ENCODE measurements around the gene HSD17B1. TPM values are rescaled to one million over a fixed set of nuclear protein-coding genes. Genes with fewer than 3 reads are reported as not detected.

The HSD17B1 gene
- total and polyA plus RNA-seq, 2 donors (not counting 3 experiments of a cell fraction or from before 2014, with no cell fraction given): 0.22 to 1.0 TPM

DNA sequence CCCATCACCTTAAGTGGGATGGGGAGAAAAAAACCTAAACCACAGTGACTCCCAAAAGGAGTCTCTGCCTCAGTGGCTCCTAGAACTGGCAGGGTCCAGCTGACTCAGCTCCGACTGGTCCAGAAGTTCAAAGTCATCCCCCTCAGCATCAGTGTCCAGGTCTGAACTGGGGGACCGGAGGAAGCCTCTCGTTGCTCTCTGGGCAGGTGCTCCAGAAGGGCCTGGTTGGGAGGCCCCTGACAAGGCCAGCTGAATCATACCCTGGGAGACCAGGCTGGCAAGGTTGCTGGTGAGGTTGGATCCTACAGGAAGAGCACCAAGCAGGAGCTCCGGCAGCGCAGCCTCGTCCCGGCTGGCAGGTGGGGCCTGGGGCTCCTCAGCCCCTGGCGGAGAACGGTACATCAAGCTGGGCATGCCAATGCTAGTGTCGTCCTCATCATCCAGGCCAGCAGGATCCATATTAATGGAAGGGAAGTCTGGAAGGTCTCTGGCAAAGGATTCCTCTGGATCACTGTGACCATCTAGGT, 29.1 kb downstream of the HSD17B1 start:
- DNase-seq (ENCODE audit: low read depth, low spot score) (no peak), FAIRE-seq (no peak)
- Histone ChIP-seq H3K9me1 (replicated peaks; ENCODE audit: control insufficient read depth, extremely low read depth, insufficient read depth, low read length) (no peaks in the 10 kb centered on the region), H2AFZ (ENCODE audit: low read depth, low read length) (no peak overlapping the region), H3K27ac (ENCODE audit: insufficient read depth, low read depth, low read length) (no peak overlapping the region), H3K36me3 (ENCODE audit: control insufficient read depth in 2 of 2, extremely low read depth in 1 of 2, insufficient read depth in 2 of 2, low read length in 2 of 2) (peaks cover 13 to 41% of the 10 kb centered on the region in 2 experiments), H3K4me2 (ENCODE audit: insufficient read depth, low read length) (no peak overlapping the region), H3K9ac (replicated peaks; ENCODE audit: extremely low read depth, insufficient read depth, low read length) (no peak overlapping the region), H3K9me3 (replicated peaks; ENCODE audit: control insufficient read depth, insufficient read depth, low read length) (no peaks in the 10 kb centered on the region), H3K27me3 (ENCODE audit: control insufficient read depth in 2 of 2, insufficient read depth in 2 of 2, low read length in 2 of 2) (no peaks in the 10 kb centered on the region), H3K79me2 (ENCODE audit: control insufficient read depth, insufficient read depth, low read length) (peaks cover 7% of the 10 kb centered on the region), H3K4me3 (replicated peaks in 1 of 3; ENCODE audit: insufficient read depth in 1 of 3, low read depth in 1 of 3, low read length in 3 of 3) (no peak overlapping the region), H3K4me1 (ENCODE audit: control insufficient read depth, extremely low read depth, insufficient read depth, low read length) (peaks cover 10% of the 10 kb centered on the region), H4K20me1 (replicated peaks; ENCODE audit: control insufficient read depth, extremely low read depth, insufficient read depth, low read length) (no peaks in the 10 kb centered on the region)
- dilution Hi-C loops (cut with MboI; ENCODE audit: extremely low pct_ligation_motif_present, low sequenced_read_pairs): no loop called here
- TF ChIP-seq, protein P1, sequence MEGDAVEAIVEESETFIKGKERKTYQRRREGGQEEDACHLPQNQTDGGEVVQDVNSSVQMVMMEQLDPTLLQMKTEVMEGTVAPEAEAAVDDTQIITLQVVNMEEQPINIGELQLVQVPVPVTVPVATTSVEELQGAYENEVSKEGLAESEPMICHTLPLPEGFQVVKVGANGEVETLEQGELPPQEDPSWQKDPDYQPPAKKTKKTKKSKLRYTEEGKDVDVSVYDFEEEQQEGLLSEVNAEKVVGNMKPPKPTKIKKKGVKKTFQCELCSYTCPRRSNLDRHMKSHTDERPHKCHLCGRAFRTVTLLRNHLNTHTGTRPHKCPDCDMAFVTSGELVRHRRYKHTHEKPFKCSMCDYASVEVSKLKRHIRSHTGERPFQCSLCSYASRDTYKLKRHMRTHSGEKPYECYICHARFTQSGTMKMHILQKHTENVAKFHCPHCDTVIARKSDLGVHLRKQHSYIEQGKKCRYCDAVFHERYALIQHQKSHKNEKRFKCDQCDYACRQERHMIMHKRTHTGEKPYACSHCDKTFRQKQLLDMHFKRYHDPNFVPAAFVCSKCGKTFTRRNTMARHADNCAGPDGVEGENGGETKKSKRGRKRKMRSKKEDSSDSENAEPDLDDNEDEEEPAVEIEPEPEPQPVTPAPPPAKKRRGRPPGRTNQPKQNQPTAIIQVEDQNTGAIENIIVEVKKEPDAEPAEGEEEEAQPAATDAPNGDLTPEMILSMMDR (IDR thresholded peaks at IDR 0.05; ENCODE audit: extremely low read depth in 1 of 2, insufficient read depth in 1 of 2, low read depth in 1 of 2, low read length in 2 of 2): no peak
- TF ChIP-seq POLR2A (IDR thresholded peaks at IDR 0.05; ENCODE audit: low read depth, low read length): no peak
- no peak for TF ChIP-seq FOS (IDR thresholded peaks at IDR 0.05; ENCODE audit: borderline replicate concordance, insufficient read depth, low read length)
- TF ChIP-seq POLR2AphosphoS5 (IDR thresholded peaks at IDR 0.05; ENCODE audit: insufficient read depth, low read depth, low read length): no peak
- TF ChIP-seq JUN (IDR thresholded peaks at IDR 0.05; ENCODE audit: borderline replicate concordance, insufficient read depth, insufficient read length, low read depth): no peak
- ChIA-PET CTCF (interaction anchor here (0.6 to 7.0 kb wide), 3 partner anchors 9 to 182 kb away, joined by 3 to 235 read pairs (median 4); partner anchors contain the start of genes CCR10 and PLEKHH3), POLR2A (interaction anchor here (0.5 kb wide), 1 partner anchor 13 kb away, joined by 6 read pairs; no protein-coding TSS in a partner anchor)
- no TSS peak for BruUV-seq (replicated peaks)
- intact Hi-C loops (cut with micrococcal nuclease): no loop called here

GRCh38 chr17:42584880-42585279, 32.2 kb downstream of the HSD17B1 start:
- no peak overlapping the region for H3K4me3 ChIP-seq (replicated peaks in 1 of 3; ENCODE audit: insufficient read depth in 1 of 3, low read depth in 1 of 3, low read length in 3 of 3)
- no peaks in the 10 kb centered on the region for H3K9me3 ChIP-seq (replicated peaks; ENCODE audit: control insufficient read depth, insufficient read depth, low read length)
- peaks cover 16 to 49% of the 10 kb centered on the region in 2 experiments for H3K36me3 ChIP-seq (ENCODE audit: control insufficient read depth in 2 of 2, extremely low read depth in 1 of 2, insufficient read depth in 2 of 2, low read length in 2 of 2)
- CTCF ChIA-PET: no interaction called here
- no peak for DNase-seq (ENCODE audit: low read depth, low spot score)
- no peak overlapping the region for H3K4me2 ChIP-seq (ENCODE audit: insufficient read depth, low read length)
- BruUV-seq (replicated peaks): no TSS peak
- no peaks in the 10 kb centered on the region for H4K20me1 ChIP-seq (replicated peaks; ENCODE audit: control insufficient read depth, extremely low read depth, insufficient read depth, low read length)
- no peaks in the 10 kb centered on the region for H3K4me1 ChIP-seq (ENCODE audit: control insufficient read depth, extremely low read depth, insufficient read depth, low read length)
- no peak overlapping the region for H2AFZ ChIP-seq (ENCODE audit: low read depth, low read length)
- no peaks in the 10 kb centered on the region for H3K9me1 ChIP-seq (replicated peaks; ENCODE audit: control insufficient read depth, extremely low read depth, insufficient read depth, low read length)
- no peak for FAIRE-seq
- H3K27me3 ChIP-seq (ENCODE audit: control insufficient read depth in 2 of 2, insufficient read depth in 2 of 2, low read length in 2 of 2): no peaks in the 10 kb centered on the region
- H3K79me2 ChIP-seq (ENCODE audit: control insufficient read depth, insufficient read depth, low read length): no peaks in the 10 kb centered on the region
- POLR2A ChIA-PET: no interaction called here
- TF ChIP-seq, protein P2, sequence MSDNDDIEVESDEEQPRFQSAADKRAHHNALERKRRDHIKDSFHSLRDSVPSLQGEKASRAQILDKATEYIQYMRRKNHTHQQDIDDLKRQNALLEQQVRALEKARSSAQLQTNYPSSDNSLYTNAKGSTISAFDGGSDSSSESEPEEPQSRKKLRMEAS (IDR thresholded peaks at IDR 0.05; ENCODE audit: insufficient read depth, insufficient read length): no peak
- intact Hi-C loops (cut with micrococcal nuclease) (no loop called here), dilution Hi-C loops (cut with MboI; ENCODE audit: extremely low pct_ligation_motif_present, low sequenced_read_pairs) (no loop called here)
- H3K9ac ChIP-seq (replicated peaks; ENCODE audit: extremely low read depth, insufficient read depth, low read length): no peak overlapping the region
- H3K27ac ChIP-seq (ENCODE audit: insufficient read depth, low read depth, low read length): no peak overlapping the region
